Measurements from ENCODE around the gene LBHD2. TPM values are rescaled to one million over a fixed set of nuclear protein-coding genes. Genes with fewer than 3 reads are reported as not detected.
A peak's percentile ranks its signal among the peaks of the same experiment; 100 is the strongest.

The LBHD2 gene
- total RNA-seq, 1 donor from 2014 or later, result not detected

- no peaks in the 10 kb centered on the region for H3K27me3 ChIP-seq (ENCODE audit: low read depth)
- H3K36me3 ChIP-seq, result no peaks in the 10 kb centered on the region
- H3K9me3 ChIP-seq (replicated peaks), result no peaks in the 10 kb centered on the region
- DNase-seq, result no peak
- intact Hi-C loops (cut with micrococcal nuclease), result no loop called here
- no peak overlapping the region for H3K27ac ChIP-seq (replicated peaks)
- TF ChIP-seq CTCF (IDR thresholded peaks at IDR 0.05; ENCODE audit: borderline replicate concordance), result no peak
- peaks cover 38% of the 10 kb centered on the region for H3K4me1 ChIP-seq
- H3K4me3 ChIP-seq, result no peak overlapping the region
Measured at GRCh38 chr14:103064978-103065377, 19.0 kb upstream of the LBHD2 start.

- H3K27ac ChIP-seq (replicated peaks), result peak overlapping the region; percentile 70
- TF ChIP-seq CTCF (IDR thresholded peaks at IDR 0.05; ENCODE audit: borderline replicate concordance), result no peak
- H3K36me3 ChIP-seq, result no peaks in the 10 kb centered on the region
- H3K27me3 ChIP-seq (ENCODE audit: low read depth), result no peaks in the 10 kb centered on the region
- H3K4me3 ChIP-seq, result no peak overlapping the region
- no peak for DNase-seq
- H3K9me3 ChIP-seq (replicated peaks), result no peaks in the 10 kb centered on the region
- intact Hi-C loops (cut with micrococcal nuclease), result no loop called here
- H3K4me1 ChIP-seq, result peaks cover 35% of the 10 kb centered on the region
Measured at GRCh38 chr14:103065861-103066260, 18.1 kb upstream of the LBHD2 start.

- no peak for TF ChIP-seq CTCF (IDR thresholded peaks at IDR 0.05; ENCODE audit: borderline replicate concordance)
- H3K9me3 ChIP-seq (replicated peaks), result no peaks in the 10 kb centered on the region
- no peak overlapping the region for H3K4me3 ChIP-seq
- no peak for DNase-seq
- H3K4me1 ChIP-seq, result peaks cover 40% of the 10 kb centered on the region
- H3K36me3 ChIP-seq, result no peaks in the 10 kb centered on the region
- peak overlapping the region; percentile 70 for H3K27ac ChIP-seq (replicated peaks)
- intact Hi-C loops (cut with micrococcal nuclease), result no loop called here
- H3K27me3 ChIP-seq (ENCODE audit: low read depth), result no peaks in the 10 kb centered on the region
Measured at GRCh38 chr14:103066399-103066798, 17.6 kb upstream of the LBHD2 start.

- no peak for TF ChIP-seq CTCF (IDR thresholded peaks at IDR 0.05; ENCODE audit: borderline replicate concordance)
- H3K27me3 ChIP-seq (ENCODE audit: low read depth), result no peaks in the 10 kb centered on the region
- DNase-seq, result no peak
- peak overlapping the region; percentile 70 for H3K27ac ChIP-seq (replicated peaks)
- H3K36me3 ChIP-seq, result no peaks in the 10 kb centered on the region
- no peaks in the 10 kb centered on the region for H3K9me3 ChIP-seq (replicated peaks)
- H3K4me1 ChIP-seq, result peaks cover 49% of the 10 kb centered on the region
- intact Hi-C loops (cut with micrococcal nuclease), result no loop called here
- no peak overlapping the region for H3K4me3 ChIP-seq
Measured at GRCh38 chr14:103067231-103067954, 16.6 kb upstream of the LBHD2 start.

GRCh38 chr14:103068351-103069073 lies 15.5 kb upstream of the LBHD2 start:
- intact Hi-C loops (cut with micrococcal nuclease), result no loop called here
- Histone ChIP-seq H3K4me3 (no peak overlapping the region), H3K9me3 (replicated peaks) (no peaks in the 10 kb centered on the region), H3K36me3 (no peaks in the 10 kb centered on the region), H3K4me1 (peaks cover 60% of the 10 kb centered on the region), H3K27me3 (ENCODE audit: low read depth) (no peaks in the 10 kb centered on the region), H3K27ac (replicated peaks) (peak overlapping the region; percentile 70)
- TF ChIP-seq CTCF (IDR thresholded peaks at IDR 0.05; ENCODE audit: borderline replicate concordance), result no peak
- DNase-seq, result no peak

Data from left ventricle myocardium inferior (tissue), 1 donor.